Stomach (tissue), 9 donors: ENCODE data around the gene GREM2. TPM values are rescaled to one million over a fixed set of nuclear protein-coding genes. Genes with fewer than 3 reads are reported as not detected.

ENCODE experiments used
- DNase-seq, 2 donors: peaks; one replicate each; pipeline versions ENCODE4 v3.0.0 to v3.0.0-alpha.2; 2013 to 2019
- H3K27ac ChIP-seq, 5 donors: fragments of 200-600 bp in 4 of 5; sonication (generic) in 4 of 5; one replicate each; pipeline ENCODE4 v1.5.1; 2013 to 2019; ENCODE audit warnings: mild to moderate bottlenecking in 1 of 5, moderate library complexity in 1 of 5
- H3K27me3 ChIP-seq, 3 donors: fragments of 200-600 bp; sonication (generic); one replicate each; pipeline ENCODE4 v1.5.1; 2017 to 2019; ENCODE audit warnings: mixed run types in 1 of 3
- H3K36me3 ChIP-seq, 4 donors: fragments of 200-600 bp; sonication (generic); 1 replicate in 3 of 4; 2 replicates in 1 of 4; pipeline ENCODE4 v1.5.1; 2016 to 2019
- H3K4me1 ChIP-seq, 4 donors: fragments of 200-600 bp; sonication (generic); one replicate each; pipeline ENCODE4 v1.5.1; 2016 to 2019
- H3K4me3 ChIP-seq, 4 donors: fragments of 200-600 bp; sonication (generic) in 3 of 4; one replicate each; pipeline ENCODE4 v1.5.1; 2016 to 2019; ENCODE audit warnings: mild to moderate bottlenecking in 1 of 4
- H3K9me3 ChIP-seq, 4 donors: fragments of 200-600 bp; sonication (generic); one replicate each; pipeline ENCODE4 v1.5.1; 2016 to 2019
- CTCF ChIP-seq, 7 experiments: fragments of 450-650 bp in 4 of 7; fragments of 200-600 bp in 3 of 7; sonication (generic) in 3 of 7; IDR thresholded peaks; one replicate each; pipeline ENCODE4 v1.5.1; 2016 to 2019; ENCODE audit warnings: antibody characterized with exemption in 7 of 7, control low read depth in 2 of 7, mild to moderate bottlenecking in 1 of 7
- EP300 ChIP-seq: sonication (generic); formaldehyde crosslinking; IDR thresholded peaks from one replicate; pipeline ENCODE4 v1.6.1; 2017; ENCODE audit warnings: antibody characterized with exemption
- POLR2A ChIP-seq, 4 donors: fragments of 450-650 bp; IDR thresholded peaks; one replicate each; pipeline ENCODE4 v1.6.1; 2016; ENCODE audit warnings: antibody characterized with exemption in 4 of 4, control low read depth in 2 of 4, mild to moderate bottlenecking in 1 of 4, moderate library complexity in 1 of 4
- POLR2AphosphoS5 ChIP-seq, 3 donors: sonication (generic); formaldehyde crosslinking; IDR thresholded peaks; one replicate each; pipeline ENCODE4 v1.6.1; 2016; ENCODE audit warnings: antibody characterized with exemption in 3 of 3
- whole genome bisulfite sequencing, 5 donors: extraction: QIAGEN DNeasy Blood & Tissue Kit in 3 of 5; methylation state at CpG; one replicate each; pipeline versions ENCODE4 v1.1.5 to v1.1.7; 2013 to 2018; 5-methylcytosine and 5-hydroxymethylcytosine counted together
- intact Hi-C: fragments of 100-400 bp; cut with DNase I; formaldehyde crosslinking; loops from one replicate; pipeline ENCODE4 v1.15.1; 2023; ENCODE audit warnings: low total_unique reads
- polyA plus RNA-seq, 3 donors: library from polyadenylated mRNA; stranded (reverse); fragments of 200-250 nt; gene quantifications; one replicate each; pipeline ENCODE4 v1.2.3, GENCODE V29; 2013
- total RNA-seq, 5 donors: library from RNA; depleted of rRNA; stranded (reverse); fragments of >200 nt; gene quantifications; one replicate each; pipeline versions ENCODE4 v1.1.0 to v1.2.3, GENCODE V29; 2014 to 2016
- donor health status: healthy with polysubstance abuse.
- donor health status: Bipolar disorder and iron deficiency.
- donor health status: healthy.

The GREM2 gene
- total and polyA plus RNA-seq, 8 donors: 0.45 to 10.5 (median 2.4) TPM; not detected in 1

GRCh38 chr1:240468656-240469055, 143.3 kb downstream of the GREM2 start:
- DNase-seq: no peak
- no peaks in the 10 kb centered on the region for H3K9me3 ChIP-seq
- H3K27me3 ChIP-seq: no peaks in the 10 kb centered on the region
- no peak overlapping the region for H3K27ac ChIP-seq
- no peak overlapping the region for H3K4me3 ChIP-seq
- no peaks in the 10 kb centered on the region for H3K4me1 ChIP-seq
- intact Hi-C loops: no loop called here
- TF ChIP-seq POLR2AphosphoS5 (IDR thresholded peaks at IDR 0.05) (no peak), CTCF (IDR thresholded peaks at IDR 0.05) (no peak), EP300 (no peak)
- no peaks in the 10 kb centered on the region for H3K36me3 ChIP-seq
- 63 to 81% (median 74%) methylated on average over 7 of the region's 7 CpGs for WGBS, 5 donors

- intact Hi-C loops: no loop called here
- Histone ChIP-seq H3K36me3 (no peaks in the 10 kb centered on the region), H3K9me3 (no peaks in the 10 kb centered on the region), H3K27me3 (no peaks in the 10 kb centered on the region), H3K4me1 (no peaks in the 10 kb centered on the region), H3K4me3 (no peak overlapping the region), H3K27ac (no peak overlapping the region)
- DNase-seq: no peak
- TF ChIP-seq CTCF (IDR thresholded peaks at IDR 0.05) (no peak), POLR2A (IDR thresholded peaks at IDR 0.05) (no peak), POLR2AphosphoS5 (IDR thresholded peaks at IDR 0.05) (no peak)
Observed at GRCh38 chr1:240467895-240468294, 144.1 kb downstream of the GREM2 start.

- no peaks in the 10 kb centered on the region for H3K36me3 ChIP-seq
- no peak overlapping the region for H3K27ac ChIP-seq
- H3K9me3 ChIP-seq: no peaks in the 10 kb centered on the region
- WGBS, 5 donors: 80 to 94% (median 85%) methylated on average over 4 of the region's 4 CpGs
- no peak overlapping the region for H3K4me3 ChIP-seq
- intact Hi-C loops: no loop called here
- TF ChIP-seq EP300: no peak
- no peak for TF ChIP-seq CTCF (IDR thresholded peaks at IDR 0.05)
- TF ChIP-seq POLR2A (IDR thresholded peaks at IDR 0.05): no peak
- no peak for TF ChIP-seq POLR2AphosphoS5 (IDR thresholded peaks at IDR 0.05)
- H3K27me3 ChIP-seq: no peaks in the 10 kb centered on the region
- no peak for DNase-seq
- H3K4me1 ChIP-seq: no peaks in the 10 kb centered on the region
Observed at GRCh38 chr1:240466509-240466908, 145.4 kb downstream of the GREM2 start.

- no peaks in the 10 kb centered on the region for H3K36me3 ChIP-seq
- no peaks in the 10 kb centered on the region for H3K27me3 ChIP-seq
- no peaks in the 10 kb centered on the region for H3K9me3 ChIP-seq
- intact Hi-C loops: no loop called here
- no peak overlapping the region for H3K4me3 ChIP-seq
- 27 to 51% (median 49%) methylated on average over 6 of the region's 6 CpGs for WGBS, 5 donors
- peak in 1 of 2 donors; percentile 19 for DNase-seq
- no peaks in the 10 kb centered on the region for H3K4me1 ChIP-seq
- H3K27ac ChIP-seq: no peak overlapping the region
- TF ChIP-seq POLR2A (IDR thresholded peaks at IDR 0.05) (no peak), EP300 (no peak), CTCF (IDR thresholded peaks at IDR 0.05) (no peak), POLR2AphosphoS5 (IDR thresholded peaks at IDR 0.05) (no peak)
Observed at GRCh38 chr1:240465531-240465940, 146.4 kb downstream of the GREM2 start.
